ENCODE data around the gene MAD1L1.

The MAD1L1 gene

DNA sequence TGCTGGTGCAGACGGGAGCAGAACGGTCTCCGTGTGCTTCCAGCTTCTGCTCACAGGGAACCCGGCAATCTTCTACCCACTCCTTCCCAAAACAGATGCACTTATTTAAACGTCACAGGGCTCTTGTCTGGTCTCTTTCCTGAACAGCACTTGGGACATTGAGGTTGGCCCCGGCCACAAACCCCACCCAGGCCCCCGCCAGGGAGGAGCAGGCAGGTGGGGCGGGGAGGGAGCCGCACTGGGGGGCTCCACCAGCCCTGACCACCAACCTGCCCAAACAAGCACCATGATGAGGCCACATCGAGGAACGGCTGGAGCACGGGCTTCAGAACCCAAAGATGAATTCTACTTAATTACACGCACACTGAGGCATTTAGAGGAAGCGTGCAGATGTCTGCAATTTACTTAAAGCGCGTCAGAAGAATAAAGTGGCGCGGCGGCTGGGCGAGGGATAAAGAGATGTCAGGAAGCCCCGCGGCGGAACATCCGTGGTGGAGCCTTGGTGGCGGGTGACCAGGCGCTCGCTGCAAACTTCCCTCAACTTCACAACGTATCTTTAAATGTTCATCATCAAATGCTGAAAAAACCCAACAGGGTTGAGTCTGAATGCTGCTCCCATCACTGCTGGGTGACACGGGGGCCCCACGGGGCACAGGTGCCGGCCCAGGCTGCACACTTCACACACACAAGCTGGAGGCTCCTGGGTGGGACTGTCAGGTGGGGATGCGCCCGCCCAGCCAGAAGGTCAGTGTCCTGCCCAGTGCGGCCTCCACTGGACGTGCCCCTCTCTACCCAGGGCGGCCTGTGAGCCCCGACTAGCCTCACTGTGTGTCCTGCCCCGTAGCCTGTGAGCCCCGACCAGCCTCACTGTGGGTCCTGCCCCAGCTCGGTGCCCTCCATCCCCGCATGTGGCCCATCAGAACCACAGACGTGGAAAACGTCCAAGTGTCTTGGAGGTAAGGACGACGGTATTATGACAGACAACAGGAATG is 279.2 kb downstream of the MAD1L1 start:
- no peak for DNase-seq (ENCODE audit: low read depth)

GRCh38 chr7:1952781-1953180 is 280.0 kb downstream of the MAD1L1 start:
- no peak for DNase-seq (ENCODE audit: low read depth)

- DNase-seq (ENCODE audit: low read depth), result no peak
Measured at GRCh38 chr7:1952169-1952760, 280.5 kb downstream of the MAD1L1 start.

DNA sequence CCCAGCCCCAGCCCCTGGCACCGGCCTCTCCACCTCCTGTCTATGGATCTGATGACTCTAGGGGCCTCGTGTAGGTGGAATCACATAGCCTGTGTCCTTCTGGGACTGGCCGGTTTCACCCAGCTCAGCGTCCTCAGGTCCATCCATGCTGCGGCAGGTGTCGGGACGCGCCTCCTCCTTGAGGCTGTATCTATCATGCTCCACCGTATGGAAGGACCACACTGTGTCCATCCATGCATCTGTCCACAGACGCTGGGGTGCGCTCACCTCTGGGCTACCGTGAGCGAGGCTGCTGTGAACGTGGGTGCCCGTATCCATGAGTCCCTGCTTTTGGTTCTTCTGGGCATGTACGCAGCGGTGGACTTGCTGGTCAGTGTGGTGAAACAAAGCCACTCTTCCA is 281.1 kb downstream of the MAD1L1 start:
- no peak for DNase-seq (ENCODE audit: low read depth)

DNA sequence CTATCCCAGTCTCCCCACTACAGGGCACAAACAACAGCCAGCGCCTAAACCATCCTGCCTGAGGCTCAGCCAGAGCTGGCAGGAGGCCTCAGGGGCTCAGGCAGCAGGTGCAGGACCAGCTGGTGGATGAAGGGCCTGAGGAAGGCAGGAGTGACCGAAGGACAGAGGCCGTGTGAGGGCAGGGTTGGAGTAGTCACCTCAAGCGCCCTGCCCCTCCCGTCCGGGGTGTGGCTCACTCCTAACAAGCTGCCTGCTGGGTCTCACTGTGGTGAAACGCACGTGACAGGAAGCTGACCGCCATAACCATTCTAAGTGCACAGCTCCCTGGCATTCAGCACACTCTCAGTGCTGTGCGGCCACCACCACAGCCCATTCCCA is 281.6 kb downstream of the MAD1L1 start:
- DNase-seq (ENCODE audit: low read depth), result no peak

- no peak for DNase-seq (ENCODE audit: low read depth)
Measured at GRCh38 chr7:1950452-1951158, 282.1 kb downstream of the MAD1L1 start.

DNA sequence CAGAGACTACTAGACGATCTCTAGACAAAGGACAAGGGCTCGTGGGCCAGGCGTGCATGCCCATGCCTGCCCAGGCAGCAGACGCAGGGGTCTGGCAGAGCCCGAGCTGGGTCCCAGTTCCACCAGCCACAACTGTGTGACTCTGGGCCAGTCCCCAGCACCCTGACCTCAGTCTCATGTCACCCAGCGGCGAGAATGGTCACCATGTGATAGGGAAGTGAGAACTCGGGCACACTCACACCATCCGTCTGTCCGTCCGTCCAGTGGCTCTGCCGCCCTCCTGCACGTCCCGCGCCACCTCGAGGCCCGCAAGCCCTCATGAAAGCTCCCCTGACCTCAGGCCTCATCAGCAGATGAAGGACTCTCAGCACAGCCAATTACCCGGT is 282.7 kb downstream of the MAD1L1 start:
- no peak for DNase-seq (ENCODE audit: low read depth)

GRCh38 chr7:1949681-1950055 is 283.1 kb downstream of the MAD1L1 start:
- no peak for DNase-seq (ENCODE audit: low read depth)

- DNase-seq (ENCODE audit: low read depth), result no peak
Measured at GRCh38 chr7:1948887-1949680, 283.7 kb downstream of the MAD1L1 start.

DNA sequence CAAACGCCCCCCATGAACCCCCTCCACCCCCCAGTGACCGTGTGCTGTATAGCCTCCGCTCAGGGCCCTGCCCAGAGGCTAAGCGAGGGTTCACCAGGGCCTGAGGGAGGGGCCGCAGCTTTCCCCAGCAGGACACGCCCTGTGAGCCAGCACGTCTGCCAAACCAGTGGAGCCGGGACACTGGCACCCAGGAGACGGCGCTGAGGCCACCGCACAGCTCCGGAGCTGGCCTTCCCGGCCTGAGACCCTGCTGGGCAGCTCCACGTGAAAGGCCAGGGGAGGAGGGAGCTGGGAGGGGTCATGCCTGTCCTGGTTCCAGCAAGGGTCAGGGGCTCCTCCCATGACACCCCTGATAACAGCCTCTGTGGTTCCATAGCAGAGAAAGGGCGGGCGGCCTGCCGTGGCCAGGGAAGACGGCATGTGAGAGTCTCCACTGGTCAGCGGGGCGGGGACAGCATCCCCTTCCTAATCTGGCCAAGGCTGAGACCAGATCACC is 284.4 kb downstream of the MAD1L1 start:
- no peak for DNase-seq (ENCODE audit: low read depth)

DNA sequence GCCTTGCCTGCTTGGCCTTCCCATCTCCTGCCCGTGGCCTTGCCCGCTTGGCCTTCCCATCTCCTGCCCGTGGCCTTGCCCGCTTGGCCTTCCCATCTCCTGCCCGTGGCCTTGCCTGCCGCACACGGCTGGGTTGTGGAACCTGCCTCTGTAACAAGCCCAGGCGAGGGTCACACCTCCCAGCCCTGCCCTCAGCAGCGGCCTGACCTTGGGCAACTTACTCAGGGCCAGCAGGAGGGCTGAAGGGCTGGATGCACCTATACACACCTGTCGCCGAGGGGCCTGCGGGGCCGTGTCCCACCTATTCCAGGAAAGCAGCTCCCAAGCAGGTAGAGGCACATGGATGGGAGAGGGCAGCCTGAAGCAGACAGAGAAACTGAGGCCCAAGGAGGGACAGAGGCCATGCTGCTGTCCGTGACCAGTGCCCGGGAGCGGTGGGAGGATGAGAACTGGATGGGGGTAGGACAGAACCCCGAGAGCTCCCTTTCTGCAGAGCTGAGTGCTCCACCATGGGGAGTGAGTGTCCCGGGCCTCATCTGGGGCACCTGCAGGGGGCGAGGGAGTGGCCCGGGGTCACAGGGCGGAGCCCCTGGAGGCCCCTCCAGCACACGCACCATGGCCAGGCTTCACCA is 285.0 kb downstream of the MAD1L1 start:
- no peak for DNase-seq (ENCODE audit: low read depth)

GRCh38 chr7:1946773-1947450 is 285.8 kb downstream of the MAD1L1 start:
- no peak for DNase-seq (ENCODE audit: low read depth)

GRCh38 chr7:1946025-1946772 is 286.5 kb downstream of the MAD1L1 start:
- DNase-seq (ENCODE audit: low read depth), result no peak

DNA sequence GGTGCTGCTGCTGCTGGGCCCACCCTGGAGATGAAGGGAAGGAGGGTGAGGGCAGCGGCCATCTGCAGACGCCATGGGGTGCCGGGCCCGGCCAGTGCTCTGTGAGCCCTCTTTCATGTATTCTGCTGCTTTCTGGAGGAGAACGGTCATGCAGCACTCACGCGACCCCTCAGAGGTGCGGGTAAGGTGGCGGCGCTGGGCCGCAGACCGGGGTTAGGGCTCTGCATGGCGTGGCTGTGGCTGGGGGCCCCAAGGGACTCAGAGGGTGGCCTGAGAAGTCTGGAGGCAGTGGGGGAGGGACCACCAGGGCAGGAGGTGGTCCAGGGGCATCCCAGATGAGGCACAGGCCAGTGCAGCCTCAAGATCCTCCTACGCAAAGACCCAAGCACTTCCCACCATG is 287.2 kb downstream of the MAD1L1 start:
- DNase-seq (ENCODE audit: low read depth), result no peak

DNA sequence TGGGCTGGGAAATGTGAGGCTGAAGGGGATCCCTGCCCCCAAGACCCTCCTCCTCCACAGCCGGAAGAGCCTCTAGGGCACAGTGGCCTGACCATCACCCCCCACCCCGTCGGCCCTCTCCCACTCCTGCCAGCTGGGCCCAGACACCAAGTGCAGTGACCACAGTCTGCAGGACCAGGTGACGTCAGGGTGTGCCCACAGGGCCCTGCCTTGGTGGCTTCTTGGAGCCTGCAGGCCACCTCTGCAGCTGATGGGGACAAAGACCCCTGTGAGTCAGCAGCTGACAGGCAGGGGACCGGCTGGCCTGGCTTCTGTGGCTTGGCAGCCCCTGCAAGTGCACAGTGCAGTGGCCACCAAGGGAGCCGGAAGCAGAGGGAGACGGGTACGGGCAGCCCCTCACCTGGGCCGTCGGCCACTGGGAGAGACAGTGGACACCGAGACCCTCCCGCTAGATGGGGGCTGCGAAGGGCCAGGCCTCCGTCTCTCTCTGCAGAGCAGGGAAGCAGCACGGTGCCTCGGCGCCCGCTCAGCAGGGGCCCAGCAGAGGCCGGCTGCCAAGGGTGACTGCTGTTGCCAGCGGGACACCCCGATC is 288.0 kb downstream of the MAD1L1 start:
- no peak for DNase-seq (ENCODE audit: low read depth)

- DNase-seq (ENCODE audit: low read depth), result no peak
Measured at GRCh38 chr7:1943933-1944618, 288.7 kb downstream of the MAD1L1 start.

DNA sequence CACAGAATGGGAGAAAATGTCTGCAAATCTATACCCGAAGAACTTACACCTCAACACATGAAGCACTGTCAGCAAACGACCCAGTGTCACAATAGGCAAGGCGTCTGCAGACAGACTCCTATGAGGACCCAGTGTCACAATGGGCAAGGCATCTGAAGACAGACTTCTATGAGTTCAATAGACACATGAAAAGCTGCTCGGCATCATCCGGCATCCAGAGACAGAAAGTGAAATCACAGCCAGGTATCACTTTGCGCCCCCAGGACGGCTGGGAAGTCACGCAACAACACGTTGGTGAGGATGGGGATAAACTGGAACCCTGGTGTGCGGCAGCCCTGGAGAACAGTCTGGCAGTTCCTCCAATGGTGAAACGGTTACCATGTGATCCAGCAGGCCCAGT is 289.4 kb downstream of the MAD1L1 start:
- no peak for DNase-seq (ENCODE audit: low read depth)

- DNase-seq (ENCODE audit: low read depth), result no peak
Measured at GRCh38 chr7:1942941-1943289, 289.8 kb downstream of the MAD1L1 start.

DNA sequence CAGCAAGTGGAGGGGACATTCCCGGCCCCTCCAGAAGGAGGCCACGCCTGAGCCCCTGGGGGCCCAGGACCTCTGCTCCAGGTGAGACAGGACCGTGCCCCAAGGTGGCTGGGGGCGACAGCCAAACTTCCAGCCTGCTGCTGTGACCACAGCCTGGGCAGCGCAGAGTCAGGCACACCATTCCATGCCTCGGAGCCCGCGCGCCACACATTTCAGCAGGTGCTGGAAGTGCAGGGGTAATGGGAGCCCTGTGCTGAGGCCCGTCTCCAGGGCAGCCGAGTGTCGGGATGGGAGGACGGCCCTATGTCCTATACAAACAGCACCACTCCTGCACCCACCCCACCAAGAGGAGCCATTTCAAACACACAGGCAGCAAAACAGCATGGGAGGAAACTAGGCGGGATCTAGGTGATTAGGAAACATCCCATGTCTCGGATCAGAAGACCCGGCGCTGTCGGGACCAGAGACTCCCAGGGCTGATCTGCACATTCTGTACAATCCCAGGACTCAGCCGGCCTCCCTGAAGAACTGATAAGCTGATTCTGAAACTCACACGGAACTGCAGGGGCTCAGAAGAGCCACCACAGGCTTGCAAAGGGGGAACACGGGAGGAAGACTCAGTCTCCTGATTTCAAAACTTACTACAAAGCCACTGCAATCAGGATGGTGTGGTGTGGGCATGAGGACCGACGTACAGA is 290.4 kb downstream of the MAD1L1 start:
- no peak for DNase-seq (ENCODE audit: low read depth)
